HCT116 (cell line): Measurements from ENCODE around the gene CDRT15. TPM values are rescaled to one million over a fixed set of nuclear protein-coding genes. Genes with fewer than 3 reads are reported as not detected.
"Not testable (repeated sequence)": the region's sequence is repeated elsewhere in the genome, so short reads cannot be mapped to it uniquely, and the experiment has no call there.

Source experiments
- ATAC-seq: fragments of 200-7000 bp; cut with Tn5 transposase; 2 replicates; pipeline ENCODE4 v1.9.1; 2020; ENCODE audit warnings: mild to moderate bottlenecking, moderate library complexity
- BruUV-seq: library from RNA; stranded (reverse); fragments of 400-500 nt; replicated peaks from 2 replicates; lab custom pipeline; 2021; lab: Mats Ljungman, UMichigan
- CTCF ChIA-PET: fragments of 300-600 bp; sonication (Branson Sonifier 250); formaldehyde crosslinking; loops from one replicate; lab custom pipeline; 2021; ENCODE audit warnings: antibody characterized with exemption; lab: Charles Lee
- POLR2A ChIA-PET: fragments of 300-600, 350-600 bp; sonication (Branson Sonifier 250); formaldehyde crosslinking; loops from one replicate; lab custom pipeline; 2021; ENCODE audit warnings: antibody characterized with exemption; lab: Charles Lee
- RAD21 ChIA-PET, 2 experiments: fragments of 300-600 bp; sonication (Branson Sonifier 250); formaldehyde crosslinking; loops; one replicate each; lab custom pipeline; 2023; ENCODE audit warnings: low total read pairs in 2 of 2; ENCODE audit not compliant: uncharacterized antibody in 2 of 2, unreplicated experiment in 2 of 2, low non-redundant PET in 1 of 2; lab: Charles Lee
- DNase-seq: peaks from one replicate; pipeline ENCODE4 v3.0.0-alpha.2; 2010; ENCODE audit warnings: low read depth, low spot score
- H2AFZ ChIP-seq: fragments of 200-600 bp; shearing (Covaris generic), sonication (generic); 2 replicates; pipeline ENCODE4 v1.6.1; 2017; ENCODE audit warnings: low read depth, mixed run types, mixed read lengths, antibody characterized with exemption, low read length; ENCODE audit not compliant: poor library complexity, severe bottlenecking
- H3K27ac ChIP-seq: 2 replicates; pipeline ENCODE4 v1.5.1; 2012; ENCODE audit warnings: low read depth, low read length
- H3K27me3 ChIP-seq: fragments of 200-600 bp; sonication (generic); 2 replicates; pipeline ENCODE4 v1.6.1; 2016; ENCODE audit warnings: mixed run types, low read length, mixed read lengths; ENCODE audit not compliant: insufficient read depth
- H3K36me3 ChIP-seq, 2 experiments: fragments of 200-500 bp in 1 of 2; fragments of 200-600 bp in 1 of 2; sonication (Bioruptor generic) in 1 of 2; sonication (generic) in 1 of 2; 2 replicates each; pipeline versions ENCODE4 v1.5.1 to v1.6.1; 2014 to 2016; ENCODE audit warnings: low read length in 2 of 2, inconsistent platforms in 1 of 2, mixed read lengths in 1 of 2, mixed run types in 1 of 2; ENCODE audit not compliant: insufficient read depth in 2 of 2, control insufficient read depth in 1 of 2
- H3K4me1 ChIP-seq, 2 experiments: fragments of 200-600 bp in 1 of 2; sonication (generic) in 1 of 2; 2 replicates each; pipeline versions ENCODE4 v1.5.1 to v1.6.1; 2012 to 2017; ENCODE audit warnings: low read length in 2 of 2, inconsistent platforms in 1 of 2, mild to moderate bottlenecking in 1 of 2, mixed read lengths in 1 of 2, mixed run types in 1 of 2, moderate library complexity in 1 of 2; ENCODE audit not compliant: insufficient read depth in 2 of 2, control insufficient read depth in 1 of 2
- H3K4me2 ChIP-seq: fragments of 200-600 bp; sonication (generic); 2 replicates; pipeline ENCODE4 v1.6.1; 2017; ENCODE audit warnings: mixed run types, low read length, mixed read lengths
- H3K4me3 ChIP-seq, 2 experiments: fragments of 200-600 bp in 1 of 2; sonication (generic) in 1 of 2; replicated peaks in 1 of 2; 2 replicates each; pipeline ENCODE4 v1.5.1; 2011 to 2016; ENCODE audit warnings: low read length in 2 of 2, control low read depth in 1 of 2, low read depth in 1 of 2, mild to moderate bottlenecking in 1 of 2, mixed read lengths in 1 of 2, mixed run types in 1 of 2
- H3K79me2 ChIP-seq: fragments of 200-600 bp; sonication (generic); 2 replicates; pipeline ENCODE4 v1.6.1; 2017; ENCODE audit warnings: mild to moderate bottlenecking, mixed run types, low read length, moderate library complexity, mixed read lengths; ENCODE audit not compliant: insufficient read depth
- H3K9ac ChIP-seq: fragments of 200-600 bp; sonication (generic); 2 replicates; pipeline ENCODE4 v1.6.1; 2016; ENCODE audit warnings: low read length, mixed read lengths
- H3K9me2 ChIP-seq: fragments of 200-600 bp; sonication (generic), shearing (Covaris generic); 2 replicates; pipeline ENCODE4 v1.6.1; 2017; ENCODE audit warnings: mixed run types, mild to moderate bottlenecking, moderate library complexity; ENCODE audit not compliant: insufficient read depth
- H3K9me3 ChIP-seq, 2 experiments: fragments of 200-500 bp in 1 of 2; fragments of 200-600 bp in 1 of 2; sonication (Bioruptor generic) in 1 of 2; sonication (generic) in 1 of 2; 2 replicates each; pipeline ENCODE4 v1.6.1; 2014 to 2017; ENCODE audit warnings: low read length in 2 of 2, mixed read lengths in 2 of 2, inconsistent platforms in 1 of 2, low read depth in 1 of 2, mild to moderate bottlenecking in 1 of 2, mixed run types in 1 of 2, moderate library complexity in 1 of 2; ENCODE audit not compliant: control insufficient read depth in 1 of 2, insufficient read depth in 1 of 2
- H4K20me1 ChIP-seq: fragments of 200-600 bp; sonication (generic), shearing (Covaris generic); 2 replicates; pipeline ENCODE4 v1.6.1; 2017; ENCODE audit warnings: mixed run types, mild to moderate bottlenecking, moderate library complexity; ENCODE audit not compliant: insufficient read depth
- intact Hi-C: fragments of 100-400 bp; cut with micrococcal nuclease; formaldehyde crosslinking; loops from 2 replicates; pipeline ENCODE4 v1.10.0; 2022
- total RNA-seq: library from RNA; stranded (reverse); gene quantifications from one replicate; pipeline ENCODE4 v1.2.1, GENCODE V29; 2021; ENCODE audit not compliant: unreplicated experiment

CDRT15 gene
- total RNA-seq, 1 experiment from 2014 or later: not detected

- H2AFZ ChIP-seq, H4K20me1 ChIP-seq, H3K9me2 ChIP-seq, intact Hi-C loops, H3K4me1 ChIP-seq, H3K9me3 ChIP-seq, H3K9ac ChIP-seq, ATAC-seq, H3K36me3 ChIP-seq, RAD21 ChIA-PET, H3K27me3 ChIP-seq, DNase-seq, H3K27ac ChIP-seq, BruUV-seq, H3K79me2 ChIP-seq, H3K4me3 ChIP-seq, H3K4me2 ChIP-seq, POLR2A ChIA-PET, CTCF ChIA-PET: not testable (repeated sequence)
Measured at GRCh38 chr17:14236032-14236431, 630 bp downstream of the CDRT15 start.

DNA sequence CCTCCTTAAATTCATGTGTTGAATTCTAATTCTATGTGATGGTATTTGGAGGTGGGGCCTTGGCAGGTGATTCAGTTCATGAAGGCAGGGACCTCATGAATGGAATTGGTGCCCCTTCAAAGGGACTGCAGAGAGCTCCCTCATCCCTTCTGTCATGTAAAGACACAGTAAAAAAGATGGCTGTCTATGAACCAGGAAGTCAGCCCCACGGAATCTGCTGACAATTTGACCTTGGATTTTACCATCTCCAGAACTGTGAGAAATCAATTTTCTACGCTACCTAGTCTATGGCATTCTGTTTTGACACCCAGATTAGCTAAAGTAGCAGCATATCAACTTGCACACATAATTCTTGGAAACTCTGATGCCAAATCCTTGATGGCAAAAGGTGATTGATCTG lies 1.6 kb downstream of the CDRT15 start:
- H3K79me2 ChIP-seq, CTCF ChIA-PET, H3K27me3 ChIP-seq, ATAC-seq, POLR2A ChIA-PET, RAD21 ChIA-PET, H3K9ac ChIP-seq, H3K4me1 ChIP-seq, H3K9me3 ChIP-seq, H3K27ac ChIP-seq, H3K4me2 ChIP-seq, H4K20me1 ChIP-seq, H3K9me2 ChIP-seq, H3K36me3 ChIP-seq, DNase-seq, intact Hi-C loops, H2AFZ ChIP-seq, H3K4me3 ChIP-seq, BruUV-seq: not testable (repeated sequence)

DNA sequence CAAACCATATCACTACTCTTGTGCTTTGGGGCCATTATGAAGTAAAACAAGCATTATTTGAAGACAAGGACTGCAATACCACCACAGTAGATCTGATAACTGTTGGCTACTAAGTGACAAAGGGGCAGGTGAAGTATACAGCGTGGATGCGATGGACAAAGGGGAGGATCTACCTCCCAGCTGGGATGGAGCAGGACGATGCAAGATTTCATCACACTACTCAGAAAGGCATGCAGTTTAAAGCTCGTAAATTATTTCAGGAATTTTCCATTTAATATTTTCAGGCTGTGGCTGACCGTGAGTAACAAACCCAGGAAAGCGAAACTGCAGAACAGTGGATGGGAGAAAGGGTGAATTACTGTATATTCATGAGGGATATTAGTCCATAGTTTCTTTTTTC lies 5.5 kb downstream of the CDRT15 start:
- BruUV-seq, ATAC-seq, H3K9ac ChIP-seq, H3K4me2 ChIP-seq, DNase-seq, H3K4me1 ChIP-seq, intact Hi-C loops, H3K9me2 ChIP-seq, H4K20me1 ChIP-seq, RAD21 ChIA-PET, H3K36me3 ChIP-seq, H3K4me3 ChIP-seq, CTCF ChIA-PET, H2AFZ ChIP-seq, H3K79me2 ChIP-seq, H3K27me3 ChIP-seq, H3K27ac ChIP-seq, POLR2A ChIA-PET, H3K9me3 ChIP-seq: not testable (repeated sequence)
